ENCODE data around the gene RAB1B. TPM values are rescaled to one million over a fixed set of nuclear protein-coding genes. Genes with fewer than 3 reads are reported as not detected.

RAB1B gene
- polyA plus RNA-seq, 3 donors from 2014 or later, result 22.9 to 33.2 (median 25.8) TPM

DNA sequence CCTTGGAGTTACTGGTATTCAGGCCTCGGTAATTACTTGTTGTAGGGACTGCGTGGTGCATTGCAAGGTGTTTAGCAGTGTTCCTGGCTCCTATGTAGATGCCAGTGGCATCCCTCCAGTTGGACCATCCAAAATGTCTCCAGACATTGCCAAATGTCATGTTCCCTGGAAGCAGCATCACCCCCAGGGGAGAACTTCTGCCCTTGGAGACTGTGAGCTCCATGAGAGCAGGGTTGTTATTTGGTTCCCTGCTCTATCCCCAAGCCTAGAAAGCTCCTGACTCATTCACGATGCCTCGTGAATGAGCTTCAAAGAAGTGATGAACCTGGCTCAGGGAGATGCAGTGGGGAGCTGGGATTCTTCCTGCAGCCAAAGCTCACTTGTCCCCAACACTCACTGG lies 53.2 kb downstream of the RAB1B start:
- DNase-seq, result no peak
- Mint-ChIP-seq H3K9me3 (peaks cover 0 to 5% (median 2%) of the 10 kb centered on the region in 6 donors), H3K4me1 (peaks cover 5 to 27% of the 10 kb centered on the region in 2 donors), H3K27me3 (ENCODE audit: low read depth in 3 of 3) (peaks cover 8 to 9% (median 9%) of the 10 kb centered on the region in 3 donors), H3K36me3 (no peaks in the 10 kb centered on the region), H3K27ac (peak overlapping the region in 1 of 6 donors; percentile 30), H3K4me3 (no peak overlapping the region)

DNA sequence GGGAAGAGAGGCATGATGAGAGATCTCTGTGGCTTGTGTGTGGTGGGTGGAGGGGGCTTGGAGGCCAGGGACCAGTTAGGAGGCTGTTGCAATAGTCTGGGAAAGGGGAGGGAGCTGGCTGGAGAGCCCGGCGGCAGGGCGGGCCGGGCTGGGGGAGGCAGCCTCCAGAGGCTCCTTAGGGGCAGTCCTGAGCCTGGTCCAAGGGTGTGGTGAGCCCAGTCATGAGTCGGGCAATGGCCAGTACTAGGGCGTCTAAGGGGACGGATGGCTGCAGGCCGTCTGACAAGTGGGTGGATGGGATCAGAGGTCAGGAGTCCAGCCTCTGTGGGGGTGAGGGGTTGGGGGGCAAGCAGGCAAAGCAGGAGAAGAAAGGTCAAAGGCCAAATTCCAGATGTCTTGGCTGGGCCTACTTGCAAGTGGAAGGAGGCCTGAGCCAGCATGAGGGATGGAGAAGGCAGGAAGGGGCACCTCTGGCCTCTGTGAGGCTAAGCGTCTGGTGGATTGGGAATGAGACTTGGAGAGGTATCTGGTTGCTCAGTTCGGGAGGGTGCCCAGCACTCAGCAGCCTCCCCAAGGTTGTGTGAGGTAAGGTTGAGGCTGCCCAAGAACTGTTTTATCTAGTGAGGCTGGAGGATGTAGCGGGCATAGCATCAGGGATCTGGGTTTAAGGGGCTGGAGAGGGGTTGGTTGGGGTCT lies 54.4 kb downstream of the RAB1B start:
- no peak for DNase-seq
- Mint-ChIP-seq H3K27me3 (ENCODE audit: low read depth in 3 of 3) (peaks cover 5 to 10% (median 10%) of the 10 kb centered on the region in 3 donors), H3K4me3 (no peak overlapping the region), H3K36me3 (no peaks in the 10 kb centered on the region), H3K4me1 (peaks cover 9 to 29% of the 10 kb centered on the region in 2 donors), H3K27ac (peak overlapping the region in 1 of 6 donors; percentile 30), H3K9me3 (peaks cover 0 to 5% (median 2%) of the 10 kb centered on the region in 6 donors)

DNA sequence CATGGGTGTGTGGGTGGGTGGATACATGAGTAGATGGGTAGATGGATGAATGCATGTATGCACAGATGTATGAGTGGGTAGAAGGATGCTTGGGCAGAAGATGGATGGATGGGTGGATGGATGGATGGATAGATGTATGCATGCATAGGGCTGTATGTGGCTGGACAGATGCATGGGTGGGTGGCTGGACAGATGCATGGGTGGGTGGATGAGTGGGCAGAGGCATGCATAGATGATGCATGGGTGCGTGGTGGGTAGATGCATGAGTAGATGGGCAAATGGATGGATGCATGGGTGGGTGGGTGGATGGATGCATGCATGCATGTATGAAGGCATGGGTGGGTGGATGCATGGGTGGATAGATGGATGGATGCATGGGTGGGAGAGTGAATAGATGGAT lies 55.2 kb downstream of the RAB1B start:
- DNase-seq, result no peak
- Mint-ChIP-seq H3K27ac (no peak overlapping the region), H3K9me3 (peaks cover 0 to 5% (median 2%) of the 10 kb centered on the region in 6 donors), H3K27me3 (ENCODE audit: low read depth in 3 of 3) (peaks cover 1 to 18% (median 12%) of the 10 kb centered on the region in 3 donors), H3K4me1 (peaks cover 17 to 29% of the 10 kb centered on the region in 2 donors), H3K4me3 (no peak overlapping the region), H3K36me3 (no peaks in the 10 kb centered on the region)

DNA sequence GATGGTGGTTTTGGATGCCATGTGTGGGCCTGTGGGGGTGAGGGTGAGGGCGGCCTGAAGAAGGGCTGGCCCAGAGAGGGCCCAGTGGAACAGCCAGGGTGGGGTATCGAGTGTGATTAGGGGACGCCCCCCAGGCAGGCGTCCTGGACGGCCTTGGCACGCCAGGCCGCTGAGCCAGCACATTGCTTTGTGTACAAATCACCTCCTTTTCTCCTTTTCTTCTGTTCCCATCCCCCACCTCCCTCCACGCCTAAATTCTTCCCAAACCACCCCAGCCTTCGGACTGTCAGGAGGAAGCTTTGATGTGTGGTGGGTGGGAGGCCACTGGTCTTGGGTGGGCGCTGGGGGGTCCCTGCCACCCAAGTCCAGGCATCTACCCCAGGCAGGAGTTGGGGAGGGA lies 56.2 kb downstream of the RAB1B start:
- Mint-ChIP-seq H3K4me1 (peaks cover 22 to 34% of the 10 kb centered on the region in 2 donors), H3K4me3 (no peak overlapping the region), H3K27ac (peak overlapping the region in 3 of 6 donors; percentile 12 to 21 (median 19)), H3K27me3 (ENCODE audit: low read depth in 3 of 3) (peaks cover 0 to 17% (median 6%) of the 10 kb centered on the region in 3 donors), H3K36me3 (no peaks in the 10 kb centered on the region), H3K9me3 (peaks cover 0 to 5% (median 2%) of the 10 kb centered on the region in 6 donors)
- no peak for DNase-seq

DNA sequence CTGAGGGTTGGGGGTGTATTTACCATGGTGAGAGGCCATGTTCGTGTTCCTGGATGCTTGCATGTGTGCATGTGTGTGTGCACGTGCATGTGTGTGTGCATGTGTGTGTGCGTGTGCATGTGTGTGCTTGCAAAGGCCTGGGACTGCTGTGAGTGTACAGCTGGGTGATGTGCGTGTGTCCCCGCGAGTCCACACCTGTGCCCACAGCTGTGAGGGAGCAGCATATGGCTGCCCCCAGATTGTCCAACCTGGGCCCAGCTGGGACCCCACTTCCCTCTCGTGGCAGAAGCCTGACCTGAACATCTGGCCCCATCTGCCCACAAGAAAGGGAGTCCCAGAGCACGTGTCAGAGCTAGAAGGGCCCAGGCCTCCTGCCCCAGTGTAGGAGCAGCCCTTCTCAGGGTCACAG lies 56.8 kb downstream of the RAB1B start:
- no peak for DNase-seq
- H3K4me3 Mint-ChIP-seq, result no peak overlapping the region
- H3K27ac Mint-ChIP-seq, result peak overlapping the region in 2 of 6 donors; percentile 62 to 69
- H3K27me3 Mint-ChIP-seq (ENCODE audit: low read depth in 3 of 3), result peaks cover 0 to 18% (median 6%) of the 10 kb centered on the region in 3 donors
- H3K36me3 Mint-ChIP-seq, result no peaks in the 10 kb centered on the region
- H3K4me1 Mint-ChIP-seq, result peaks cover 22 to 36% of the 10 kb centered on the region in 2 donors
- H3K9me3 Mint-ChIP-seq, result peaks cover 0 to 2% (median under 1%) of the 10 kb centered on the region in 6 donors

DNA sequence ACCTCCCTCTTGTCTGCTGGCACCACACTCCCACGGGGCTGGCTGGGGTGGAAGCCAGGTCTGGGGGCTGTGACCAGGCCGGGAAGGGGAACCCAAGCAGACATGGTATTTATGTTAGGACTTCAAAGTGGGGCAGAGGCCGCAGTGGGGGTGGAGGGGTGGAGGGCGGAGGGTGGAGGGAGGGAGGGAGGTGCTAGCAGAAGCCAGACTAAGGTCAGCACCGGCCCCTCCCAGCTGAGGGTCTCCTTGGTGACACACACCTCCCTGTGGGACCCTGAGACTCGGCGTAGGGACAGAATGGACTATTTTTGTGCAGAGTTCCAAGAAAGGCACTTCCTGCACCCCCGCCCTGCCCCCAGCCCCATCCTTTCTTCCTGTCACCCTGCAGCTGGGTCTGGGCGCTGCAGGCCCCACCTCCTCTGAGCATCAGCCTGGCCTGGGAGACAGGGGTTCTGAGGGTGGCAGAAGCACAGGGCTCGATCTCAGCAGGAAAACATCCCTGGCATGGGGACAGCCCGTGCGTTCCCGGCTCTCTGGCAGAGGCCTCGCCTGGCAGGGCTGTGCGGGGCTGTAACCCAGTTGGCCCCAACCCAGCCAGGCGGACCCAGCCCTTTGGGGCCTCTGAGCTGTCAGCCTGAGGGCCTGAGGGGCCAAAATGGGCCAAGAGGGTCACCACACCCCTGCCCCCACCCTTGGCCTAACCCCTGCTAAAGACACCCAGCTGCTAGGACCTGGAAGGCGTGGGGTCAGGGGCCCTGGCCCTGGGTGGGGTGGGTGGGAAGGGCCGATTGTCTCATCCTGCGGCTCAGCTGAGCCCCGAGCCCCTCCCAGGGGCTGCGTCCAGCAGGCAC lies 58.0 kb downstream of the RAB1B start:
- DNase-seq, result no peak
- H3K36me3 Mint-ChIP-seq, result no peaks in the 10 kb centered on the region
- H3K9me3 Mint-ChIP-seq, result no peaks in the 10 kb centered on the region
- no peak overlapping the region for H3K4me3 Mint-ChIP-seq
- peak overlapping the region in 3 of 6 donors; percentile 5 to 69 (median 34) for H3K27ac Mint-ChIP-seq
- peaks cover 22 to 39% of the 10 kb centered on the region in 2 donors for H3K4me1 Mint-ChIP-seq
- peaks cover 0 to 18% (median 6%) of the 10 kb centered on the region in 3 donors for H3K27me3 Mint-ChIP-seq (ENCODE audit: low read depth in 3 of 3)

Other genes starting within 250 kb of the RAB1B start
- 10 to 100 TPM; 17.2 to 41.1 (median 20.8) TPM for gene CATSPER1, start 242.2 kb upstream of the RAB1B start, polyA plus RNA-seq
- not detected for gene GAL3ST3, start 219.5 kb upstream of the RAB1B start, polyA plus RNA-seq
- gene SF3B2, start 216.3 kb upstream of the RAB1B start, polyA plus RNA-seq, result 100 to 1,000 TPM in 1 of 3 donors, 10 to 100 TPM in 2; 71.7 to 141 (median 76.7) TPM
- 10 to 100 TPM; 10.0 to 72.3 (median 23.9) TPM for gene PACS1, start 198.4 kb upstream of the RAB1B start, polyA plus RNA-seq
- 1 to 10 TPM; 1.6 to 7.1 (median 3.9) TPM for gene KLC2, start 10.9 kb upstream of the RAB1B start, polyA plus RNA-seq
- gene CNIH2, start 9.5 kb downstream of the RAB1B start, polyA plus RNA-seq, result not detected
- gene YIF1A, start 20.5 kb downstream of the RAB1B start, polyA plus RNA-seq, result 10 to 100 TPM; 55.7 to 85.2 (median 62.1) TPM
- not detected for gene TMEM151A, start 23.3 kb downstream of the RAB1B start, polyA plus RNA-seq
- gene CD248, start 48.4 kb downstream of the RAB1B start, polyA plus RNA-seq, result not detected
- gene RIN1, start 67.8 kb downstream of the RAB1B start, polyA plus RNA-seq, result under 1 TPM in 2 of 3 donors, not detected in 1; 0.17 to 0.20 TPM
- 10 to 100 TPM; 69.3 to 79.8 (median 76.3) TPM for gene BRMS1, start 76.5 kb downstream of the RAB1B start, polyA plus RNA-seq
- gene B4GAT1, start 79.0 kb downstream of the RAB1B start, polyA plus RNA-seq, result 10 to 100 TPM in 1 of 3 donors, 1 to 10 TPM in 2; 7.0 to 11.1 (median 7.4) TPM
- under 1 TPM in 2 of 3 donors, not detected in 1; 0.21 to 0.32 TPM for gene SLC29A2, start 103.1 kb downstream of the RAB1B start, polyA plus RNA-seq
- gene NPAS4, start 152.4 kb downstream of the RAB1B start, polyA plus RNA-seq, result not detected
- gene MRPL11, start 170.2 kb downstream of the RAB1B start, polyA plus RNA-seq, result 100 to 1,000 TPM in 1 of 3 donors, 10 to 100 TPM in 2; 53.6 to 118 (median 88.6) TPM
- 1 to 10 TPM; 1.6 to 3.2 (median 1.7) TPM for gene PELI3, start 198.3 kb downstream of the RAB1B start, polyA plus RNA-seq
- gene DPP3, start 211.8 kb downstream of the RAB1B start, polyA plus RNA-seq, result 10 to 100 TPM; 44.5 to 54.2 (median 47.6) TPM
- gene BBS1, start 242.0 kb downstream of the RAB1B start, polyA plus RNA-seq, result 1 to 10 TPM; 5.3 to 8.3 (median 6.2) TPM

All from immature natural killer cell (primary cell).